Choroid plexus epithelial cell (primary cell): Measurements from ENCODE around the gene RBM47.

Experiments
- DNase-seq: peaks from one replicate; pipeline ENCODE4 v3.0.0-alpha.2; 2010; ENCODE audit warnings: low read depth
- H3K4me3 ChIP-seq: 2 replicates; pipeline ENCODE4 v1.5.1; 2011; ENCODE audit warnings: low read depth, mild to moderate bottlenecking, control low read depth, low read length, moderate library complexity
- CTCF ChIP-seq: conservative IDR thresholded peaks from 2 replicates; pipeline ENCODE4 v1.5.1; 2011; ENCODE audit warnings: low read depth, mild to moderate bottlenecking, control low read depth, inconsistent platforms, low read length, moderate library complexity

RBM47 gene

GRCh38 chr4:40480291-40480690 lies 149.4 kb downstream of the RBM47 start:
- no peak overlapping the region for H3K4me3 ChIP-seq
- TF ChIP-seq CTCF: no peak
- DNase-seq: no peak

- no peak for DNase-seq
- no peak overlapping the region for H3K4me3 ChIP-seq
- no peak for TF ChIP-seq CTCF
These were observed 150.3 kb downstream of the RBM47 start for GRCh38 chr4:40479378-40479777.

- H3K4me3 ChIP-seq: no peak overlapping the region
- no peak for DNase-seq
- TF ChIP-seq CTCF: no peak
These were observed 154.1 kb downstream of the RBM47 start for GRCh38 chr4:40475609-40476008.

- DNase-seq: no peak
- no peak overlapping the region for H3K4me3 ChIP-seq
- no peak for TF ChIP-seq CTCF
These were observed 155.9 kb downstream of the RBM47 start for GRCh38 chr4:40473578-40474388.

- H3K4me3 ChIP-seq: no peak overlapping the region
- no peak for TF ChIP-seq CTCF
- no peak for DNase-seq
These were observed 157.7 kb downstream of the RBM47 start for GRCh38 chr4:40471923-40472322.

GRCh38 chr4:40466789-40467188 lies 162.9 kb downstream of the RBM47 start:
- TF ChIP-seq CTCF: no peak
- DNase-seq: no peak
- no peak overlapping the region for H3K4me3 ChIP-seq

GRCh38 chr4:40462326-40462725 lies 167.3 kb downstream of the RBM47 start:
- no peak for TF ChIP-seq CTCF
- H3K4me3 ChIP-seq: no peak overlapping the region
- DNase-seq: no peak
